Right atrium auricular region (tissue), 2 donors: ENCODE results near the gene ABHD5. TPM values are rescaled to one million over a fixed set of nuclear protein-coding genes. Genes with fewer than 3 reads are reported as not detected.

ENCODE experiments used
- DNase-seq: peaks from one replicate; pipeline ENCODE4 v3.0.0-alpha.2; 2019; ENCODE audit warnings: low spot score
- H3K27ac ChIP-seq, 2 donors: fragments of 200-600 bp; sonication (generic); 1 replicate in 1 of 2; 2 replicates in 1 of 2; pipeline ENCODE4 v1.5.1; 2016 to 2019
- H3K27me3 ChIP-seq, 2 donors: fragments of 200-600 bp; sonication (generic); one replicate each; pipeline versions ENCODE4 v1.5.1 to v1.6.0; 2017 to 2019
- H3K36me3 ChIP-seq: fragments of 200-600 bp; sonication (generic); one replicate; pipeline ENCODE4 v1.5.1; 2016
- H3K4me1 ChIP-seq, 2 donors: fragments of 200-600 bp; sonication (generic); one replicate each; pipeline versions ENCODE4 v1.5.1 to v1.6.0; 2017 to 2019
- H3K4me3 ChIP-seq, 2 donors: fragments of 200-600 bp; sonication (generic); 1 replicate in 1 of 2; 2 replicates in 1 of 2; pipeline ENCODE4 v1.5.1; 2017 to 2019; ENCODE audit warnings: mild to moderate bottlenecking in 1 of 2, moderate library complexity in 1 of 2
- H3K9me3 ChIP-seq, 2 donors: fragments of 200-600 bp; sonication (generic); one replicate each; pipeline ENCODE4 v1.5.1; 2019
- CTCF ChIP-seq, 2 donors: fragments of 200-600 bp; sonication (generic); IDR thresholded peaks; one replicate each; pipeline ENCODE4 v1.5.1; 2019; ENCODE audit warnings: antibody characterized with exemption in 2 of 2
- total RNA-seq, 2 donors: library from RNA; depleted of rRNA; stranded (reverse); fragments of >200 nt; gene quantifications; one replicate each; pipeline ENCODE4 v1.1.0, GENCODE V29; 2016

The ABHD5 gene
- total RNA-seq, 2 donors from 2014 or later = 16.4 to 20.2 TPM

GRCh38 chr3:43695443-43695842, 4.7 kb downstream of the ABHD5 start:
- Histone ChIP-seq H3K36me3 (no peaks in the 10 kb centered on the region), H3K27ac (no peak overlapping the region), H3K27me3 (no peaks in the 10 kb centered on the region), H3K4me3 (no peak overlapping the region), H3K4me1 (peaks cover 0 to 10% of the 10 kb centered on the region in 2 donors), H3K9me3 (no peaks in the 10 kb centered on the region)
- no peak for TF ChIP-seq CTCF (IDR thresholded peaks at IDR 0.05)
- no peak for DNase-seq

GRCh38 chr3:43695863-43696262, 5.1 kb downstream of the ABHD5 start:
- Histone ChIP-seq H3K9me3 (no peaks in the 10 kb centered on the region), H3K4me1 (peaks cover 0 to 10% of the 10 kb centered on the region in 2 donors), H3K27me3 (no peaks in the 10 kb centered on the region), H3K36me3 (no peaks in the 10 kb centered on the region), H3K27ac (no peak overlapping the region), H3K4me3 (no peak overlapping the region)
- TF ChIP-seq CTCF (IDR thresholded peaks at IDR 0.05) = no peak
- no peak for DNase-seq

GRCh38 chr3:43696441-43696840, 5.7 kb downstream of the ABHD5 start:
- peaks cover 0 to 10% of the 10 kb centered on the region in 2 donors for H3K4me1 ChIP-seq
- H3K4me3 ChIP-seq = no peak overlapping the region
- H3K9me3 ChIP-seq = no peaks in the 10 kb centered on the region
- no peak for TF ChIP-seq CTCF (IDR thresholded peaks at IDR 0.05)
- no peaks in the 10 kb centered on the region for H3K27me3 ChIP-seq
- no peak for DNase-seq
- no peaks in the 10 kb centered on the region for H3K36me3 ChIP-seq
- no peak overlapping the region for H3K27ac ChIP-seq

GRCh38 chr3:43696881-43697280, 6.1 kb downstream of the ABHD5 start:
- TF ChIP-seq CTCF (IDR thresholded peaks at IDR 0.05) = no peak
- Histone ChIP-seq H3K9me3 (no peaks in the 10 kb centered on the region), H3K36me3 (no peaks in the 10 kb centered on the region), H3K27me3 (no peaks in the 10 kb centered on the region), H3K4me3 (no peak overlapping the region), H3K4me1 (peaks cover 0 to 6% of the 10 kb centered on the region in 2 donors), H3K27ac (no peak overlapping the region)
- DNase-seq = no peak

GRCh38 chr3:43699864-43700263, 9.1 kb downstream of the ABHD5 start:
- no peaks in the 10 kb centered on the region for H3K4me1 ChIP-seq
- no peak overlapping the region for H3K4me3 ChIP-seq
- no peak overlapping the region for H3K27ac ChIP-seq
- TF ChIP-seq CTCF (IDR thresholded peaks at IDR 0.05) = peak in 1 of 2 donors; percentile 15
- peaks cover 12% of the 10 kb centered on the region for H3K36me3 ChIP-seq
- DNase-seq = no peak
- H3K9me3 ChIP-seq = no peaks in the 10 kb centered on the region
- no peaks in the 10 kb centered on the region for H3K27me3 ChIP-seq

GRCh38 chr3:43704697-43705096, 14.0 kb downstream of the ABHD5 start:
- Histone ChIP-seq H3K27me3 (no peaks in the 10 kb centered on the region), H3K4me1 (no peaks in the 10 kb centered on the region), H3K4me3 (no peak overlapping the region), H3K27ac (no peak overlapping the region), H3K9me3 (no peaks in the 10 kb centered on the region), H3K36me3 (peaks cover 12% of the 10 kb centered on the region)
- DNase-seq = no peak
- TF ChIP-seq CTCF (IDR thresholded peaks at IDR 0.05) = no peak
